HG03439 (cell line): ENCODE measurements around the gene CCDC24.

ENCODE experiments used
- ATAC-seq: cut with Tn5 transposase; IDR thresholded peaks from one replicate; pipeline ENCODE4 v1.9.1; 2021; ENCODE audit warnings: mild to moderate bottlenecking, moderate library complexity; ENCODE audit not compliant: unreplicated experiment

Gene CCDC24

GRCh38 chr1:43980255-43981134, 10.9 kb upstream of the CCDC24 start:
- ATAC-seq, result no peak

- ATAC-seq, result no peak
Measured at GRCh38 chr1:43981135-43981491, 10.3 kb upstream of the CCDC24 start.

GRCh38 chr1:43981636-43982035, 9.8 kb upstream of the CCDC24 start:
- no peak for ATAC-seq

- ATAC-seq, result no peak
Measured at GRCh38 chr1:43982241-43982640, 9.2 kb upstream of the CCDC24 start.

- ATAC-seq, result no peak
Measured at GRCh38 chr1:43982808-43983207, 8.6 kb upstream of the CCDC24 start.

GRCh38 chr1:43983253-43983899, 8.0 kb upstream of the CCDC24 start:
- no peak for ATAC-seq

GRCh38 chr1:43984855-43985254, 6.5 kb upstream of the CCDC24 start:
- ATAC-seq, result no peak

GRCh38 chr1:43985984-43986595, 5.3 kb upstream of the CCDC24 start:
- ATAC-seq, result no peak

- ATAC-seq, result no peak
Measured at GRCh38 chr1:43986712-43987111, 4.7 kb upstream of the CCDC24 start.

GRCh38 chr1:43987159-43987902, 4.1 kb upstream of the CCDC24 start:
- no peak for ATAC-seq

GRCh38 chr1:43990271-43991199, 864 bp upstream of the CCDC24 start:
- no peak for ATAC-seq

GRCh38 chr1:43991200-43991475, 261 bp upstream of the CCDC24 start:
- ATAC-seq, result no peak

- ATAC-seq, result no peak
Measured at GRCh38 chr1:43992232-43992995, 1.0 kb downstream of the CCDC24 start.

- ATAC-seq, result no peak
Measured at GRCh38 chr1:43993206-43993914, 2.0 kb downstream of the CCDC24 start.

- no peak for ATAC-seq
Measured at GRCh38 chr1:43994071-43994470, 2.7 kb downstream of the CCDC24 start.

GRCh38 chr1:43994794-43995790, 3.7 kb downstream of the CCDC24 start:
- ATAC-seq, result no peak

- no peak for ATAC-seq
Measured at GRCh38 chr1:43995984-43996732, 4.8 kb downstream of the CCDC24 start.
